Measurements from ENCODE around the gene ZMYM5.

DNA sequence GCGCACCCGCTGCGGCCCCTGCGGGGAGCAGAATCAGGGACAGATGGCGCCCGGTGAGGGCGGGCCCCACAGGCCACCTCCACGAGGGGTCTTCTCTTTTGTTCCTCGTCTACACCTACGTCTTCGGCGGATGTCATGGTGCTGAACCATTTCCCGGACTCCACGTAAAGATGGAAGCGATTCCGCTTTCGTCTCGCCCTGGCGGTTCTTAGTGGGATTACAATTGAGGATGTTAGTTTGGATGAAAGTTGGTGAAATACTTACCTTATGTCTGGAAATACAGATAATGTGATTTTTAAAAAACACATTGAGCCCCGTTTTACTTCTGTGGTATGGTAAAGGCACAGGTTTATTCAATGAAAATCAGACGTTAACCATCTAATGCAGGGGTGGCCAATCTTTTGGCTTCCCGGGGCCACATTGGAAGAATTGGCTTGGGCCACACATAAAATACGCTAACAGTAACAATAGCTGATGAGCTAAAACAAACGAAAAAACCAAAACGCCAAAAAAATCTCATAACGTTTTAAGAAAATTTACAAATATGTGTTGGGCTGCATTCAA is 1.4 kb upstream of the ZMYM5 start:
- TF ChIP-seq, protein P1, sequence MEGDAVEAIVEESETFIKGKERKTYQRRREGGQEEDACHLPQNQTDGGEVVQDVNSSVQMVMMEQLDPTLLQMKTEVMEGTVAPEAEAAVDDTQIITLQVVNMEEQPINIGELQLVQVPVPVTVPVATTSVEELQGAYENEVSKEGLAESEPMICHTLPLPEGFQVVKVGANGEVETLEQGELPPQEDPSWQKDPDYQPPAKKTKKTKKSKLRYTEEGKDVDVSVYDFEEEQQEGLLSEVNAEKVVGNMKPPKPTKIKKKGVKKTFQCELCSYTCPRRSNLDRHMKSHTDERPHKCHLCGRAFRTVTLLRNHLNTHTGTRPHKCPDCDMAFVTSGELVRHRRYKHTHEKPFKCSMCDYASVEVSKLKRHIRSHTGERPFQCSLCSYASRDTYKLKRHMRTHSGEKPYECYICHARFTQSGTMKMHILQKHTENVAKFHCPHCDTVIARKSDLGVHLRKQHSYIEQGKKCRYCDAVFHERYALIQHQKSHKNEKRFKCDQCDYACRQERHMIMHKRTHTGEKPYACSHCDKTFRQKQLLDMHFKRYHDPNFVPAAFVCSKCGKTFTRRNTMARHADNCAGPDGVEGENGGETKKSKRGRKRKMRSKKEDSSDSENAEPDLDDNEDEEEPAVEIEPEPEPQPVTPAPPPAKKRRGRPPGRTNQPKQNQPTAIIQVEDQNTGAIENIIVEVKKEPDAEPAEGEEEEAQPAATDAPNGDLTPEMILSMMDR (IDR thresholded peaks at IDR 0.05) = peak; percentile 52 to 84 (median 80)
- no peak for TF ChIP-seq POLR2A (IDR thresholded peaks at IDR 0.05)
- peak in 1 of 2 donors; percentile 36 for TF ChIP-seq POLR2AphosphoS5 (IDR thresholded peaks at IDR 0.05)
- no peak for TF ChIP-seq EP300 (IDR thresholded peaks at IDR 0.05)
